GM23338 (cell line): ENCODE results near the gene MED9. TPM values are rescaled to one million over a fixed set of nuclear protein-coding genes. Genes with fewer than 3 reads are reported as not detected.

Experiments
- ATAC-seq: fragments of 200-7000 bp; cut with Tn5 transposase; 3 replicates; pipeline ENCODE4 v1.9.1; 2020
- DNase-seq: peaks from one replicate; pipeline ENCODE4 v3.0.0-alpha.2; 2015; ENCODE audit warnings: low spot score
- H2AFZ ChIP-seq: fragments of 200-600 bp; sonication (generic); 2 replicates; pipeline ENCODE4 v1.8.0; 2016; ENCODE audit warnings: antibody characterized with exemption, mild to moderate bottlenecking, moderate library complexity
- H3F3A ChIP-seq: fragments of 200-600 bp; sonication (generic); replicated peaks from 2 replicates; pipeline ENCODE4 v1.8.0; 2017; ENCODE audit warnings: antibody characterized with exemption, mixed run types, low read depth
- H3K27ac ChIP-seq: fragments of 200-600 bp; sonication (generic); 2 replicates; pipeline ENCODE4 v1.6.1; 2016; ENCODE audit warnings: low read depth
- H3K27me3 ChIP-seq: fragments of 200-600 bp; sonication (generic); 2 replicates; pipeline ENCODE4 v1.8.0; 2016; ENCODE audit warnings: mild to moderate bottlenecking, mixed run types, moderate library complexity; ENCODE audit not compliant: insufficient read depth
- H3K36me3 ChIP-seq: fragments of 200-600 bp; sonication (generic); 2 replicates; pipeline ENCODE4 v1.8.0; 2016; ENCODE audit warnings: mild to moderate bottlenecking; ENCODE audit not compliant: insufficient read depth
- H3K4me1 ChIP-seq: fragments of 200-600 bp; sonication (generic); 2 replicates; pipeline ENCODE4 v1.8.0; 2016; ENCODE audit warnings: mild to moderate bottlenecking, moderate library complexity; ENCODE audit not compliant: insufficient read depth
- H3K4me2 ChIP-seq: fragments of 200-600 bp; sonication (generic); 2 replicates; pipeline ENCODE4 v1.7.1; 2017; ENCODE audit warnings: mixed run types
- H3K4me3 ChIP-seq: fragments of 200-600 bp; sonication (generic); 2 replicates; pipeline ENCODE4 v1.6.1; 2016; ENCODE audit warnings: mixed run types
- H3K79me2 ChIP-seq: fragments of 200-600 bp; sonication (generic); replicated peaks from 2 replicates; pipeline ENCODE4 v1.8.0; 2017; ENCODE audit warnings: mild to moderate bottlenecking; ENCODE audit not compliant: insufficient read depth
- H3K9me2 ChIP-seq: fragments of 200-600 bp; sonication (generic); 2 replicates; pipeline ENCODE4 v1.8.0; 2017; ENCODE audit not compliant: insufficient read depth
- H4K20me1 ChIP-seq: fragments of 200-600 bp; sonication (generic); replicated peaks from 2 replicates; pipeline ENCODE4 v1.8.0; 2017; ENCODE audit warnings: mild to moderate bottlenecking; ENCODE audit not compliant: insufficient read depth
- H3K27ac Mint-ChIP-seq: 2 replicates; pipeline ENCODE4 v1.8.0; 2020; ENCODE audit warnings: inconsistent platforms, mild to moderate bottlenecking, moderate library complexity, mixed read lengths
- H3K27me3 Mint-ChIP-seq: 3 replicates; pipeline ENCODE4 v1.8.0; 2022; ENCODE audit warnings: low read depth, mild to moderate bottlenecking, moderate library complexity, mixed read lengths, inconsistent platforms; ENCODE audit not compliant: insufficient read depth, poor library complexity
- H3K36me3 Mint-ChIP-seq: 3 replicates; pipeline ENCODE4 v1.8.0; 2021; ENCODE audit warnings: low read depth, mild to moderate bottlenecking, inconsistent platforms, moderate library complexity, mixed read lengths
- H3K4me1 Mint-ChIP-seq: 3 replicates; pipeline ENCODE4 v1.8.0; 2020; ENCODE audit warnings: mild to moderate bottlenecking, inconsistent platforms, mixed read lengths
- H3K4me3 Mint-ChIP-seq: 3 replicates; pipeline ENCODE4 v1.8.0; 2021; ENCODE audit warnings: moderate library complexity, mild to moderate bottlenecking, inconsistent platforms, mixed read lengths
- H3K9me3 Mint-ChIP-seq: 3 replicates; pipeline ENCODE4 v1.8.0; 2020; ENCODE audit warnings: moderate library complexity, mild to moderate bottlenecking, inconsistent platforms, mixed read lengths
- CTCF ChIP-seq, 2 experiments: fragments of 200-600 bp in 1 of 2; sonication (generic) in 1 of 2; conservative IDR thresholded peaks; 2 replicates each; pipeline versions ENCODE4 v1.5.1 to v1.6.1; 2016 to 2017; ENCODE audit warnings: antibody characterized with exemption in 2 of 2, low read depth in 2 of 2, mild to moderate bottlenecking in 2 of 2, moderate library complexity in 1 of 2
- ETS1 ChIP-seq: IDR thresholded peaks from 2 replicates; pipeline ENCODE4 v1.6.1; 2016; ENCODE audit warnings: antibody characterized with exemption
- EZH2 ChIP-seq: fragments of 200-600 bp; sonication (generic); IDR thresholded peaks from one replicate; pipeline ENCODE4 v1.8.0; 2017; ENCODE audit warnings: antibody characterized with exemption, mild to moderate bottlenecking, low read depth; ENCODE audit not compliant: unreplicated experiment
- JUNB ChIP-seq: IDR thresholded peaks from one replicate; pipeline ENCODE4 v1.6.1; 2016; ENCODE audit warnings: antibody characterized with exemption; ENCODE audit not compliant: unreplicated experiment
- NANOG ChIP-seq: IDR thresholded peaks from 2 replicates; pipeline ENCODE4 v1.6.1; 2016; ENCODE audit warnings: antibody characterized with exemption, borderline replicate concordance
- POLR2AphosphoS5 ChIP-seq: IDR thresholded peaks from 2 replicates; pipeline ENCODE4 v1.6.1; 2016; ENCODE audit warnings: antibody characterized with exemption, low read depth
- REST ChIP-seq: IDR thresholded peaks from one replicate; pipeline ENCODE4 v1.6.1; 2018; ENCODE audit warnings: antibody characterized with exemption; ENCODE audit not compliant: unreplicated experiment
- STAT1 ChIP-seq: IDR thresholded peaks from one replicate; pipeline ENCODE4 v1.6.1; 2016; ENCODE audit warnings: antibody characterized with exemption; ENCODE audit not compliant: unreplicated experiment
- ZNF114 ChIP-seq: fragments of 250-450 bp; sonication (Bioruptor Pico); IDR thresholded peaks from 2 replicates; pipeline ENCODE4 v1.5.0; 2020; ENCODE audit warnings: mild to moderate bottlenecking, moderate library complexity
- ZNF331 ChIP-seq: fragments of 250-450 bp; sonication (Bioruptor Pico); IDR thresholded peaks from 2 replicates; pipeline ENCODE4 v1.5.0; 2020; ENCODE audit warnings: low read depth, mild to moderate bottlenecking, moderate library complexity
- polyA plus RNA-seq: library from polyadenylated mRNA; unstranded; fragments of >200 nt; fragmentation: Nextera tagmentation; extraction: Ambion mirVana; gene quantifications from 2 replicates; pipeline ENCODE4 v1.2.1, GENCODE V29; 2016
- total RNA-seq: library from RNA; depleted of rRNA; stranded (reverse); fragments of >200 nt; shearing (Covaris generic); gene quantifications from 2 replicates; pipeline ENCODE4 v1.2.3, GENCODE V29; 2014
- TF ChIP-seq, protein P1 (sequence below): fragments of 250-450 bp; sonication (Bioruptor Pico); IDR thresholded peaks from 2 replicates; pipeline ENCODE4 v1.5.0; 2020; ENCODE audit warnings: mild to moderate bottlenecking, moderate library complexity

Gene MED9
- total and polyA plus RNA-seq, 2 experiments from 2014 or later: 17.3 to 19.9 TPM

DNA sequence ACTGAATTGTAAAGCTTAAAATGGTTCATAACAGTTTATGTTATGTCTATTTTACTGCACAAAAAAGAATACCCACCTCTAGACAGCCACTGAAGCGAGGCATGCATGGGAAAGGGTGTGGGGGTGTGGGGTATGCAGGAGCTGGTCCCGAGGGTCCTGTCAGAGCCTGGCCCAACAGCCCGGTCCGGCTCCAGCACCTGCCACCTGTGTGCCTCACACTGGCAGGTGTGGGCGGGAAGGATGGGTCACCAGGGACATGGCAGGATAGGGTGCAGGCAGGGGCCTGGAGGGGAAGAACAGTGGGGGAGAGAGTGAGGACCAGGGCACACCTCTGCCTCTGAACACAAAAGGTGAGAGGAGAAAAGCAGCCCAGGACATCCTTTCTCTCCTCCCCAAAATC lies 42.2 kb downstream of the MED9 start:
- H3K4me1 ChIP-seq: peaks cover 16% of the 10 kb centered on the region
- 0 out of 2 replicates have a peak, but pooled peaks cover 3% of the 10 kb centered on the region for H3F3A ChIP-seq
- no peak overlapping the region for H3K27ac ChIP-seq
- no peak overlapping the region for H3K4me3 Mint-ChIP-seq
- H3K9me2 ChIP-seq: no peaks in the 10 kb centered on the region
- no peak overlapping the region for H3K27ac Mint-ChIP-seq
- H3K4me1 Mint-ChIP-seq: peaks cover 44% of the 10 kb centered on the region
- H3K36me3 ChIP-seq: no peaks in the 10 kb centered on the region
- H3K36me3 Mint-ChIP-seq: no peaks in the 10 kb centered on the region; the same call in 2 of the 3 replicates
- H3K27me3 ChIP-seq: no peaks in the 10 kb centered on the region
- no peak overlapping the region for H3K4me2 ChIP-seq
- peaks cover 12% of the 10 kb centered on the region for H3K27me3 Mint-ChIP-seq
- DNase-seq (no peak), ATAC-seq (no peak)
- no peak overlapping the region for H3K4me3 ChIP-seq
- no peak overlapping the region for H2AFZ ChIP-seq
- H3K79me2 ChIP-seq: no peaks in the 10 kb centered on the region
- TF ChIP-seq ETS1: no peak
- TF ChIP-seq ZNF331 (CRISPR knock-in tag): no peak
- no peak for TF ChIP-seq STAT1
- no peak for TF ChIP-seq EZH2
- no peak for TF ChIP-seq POLR2AphosphoS5
- no peak for TF ChIP-seq JUNB
- TF ChIP-seq, protein P1, sequence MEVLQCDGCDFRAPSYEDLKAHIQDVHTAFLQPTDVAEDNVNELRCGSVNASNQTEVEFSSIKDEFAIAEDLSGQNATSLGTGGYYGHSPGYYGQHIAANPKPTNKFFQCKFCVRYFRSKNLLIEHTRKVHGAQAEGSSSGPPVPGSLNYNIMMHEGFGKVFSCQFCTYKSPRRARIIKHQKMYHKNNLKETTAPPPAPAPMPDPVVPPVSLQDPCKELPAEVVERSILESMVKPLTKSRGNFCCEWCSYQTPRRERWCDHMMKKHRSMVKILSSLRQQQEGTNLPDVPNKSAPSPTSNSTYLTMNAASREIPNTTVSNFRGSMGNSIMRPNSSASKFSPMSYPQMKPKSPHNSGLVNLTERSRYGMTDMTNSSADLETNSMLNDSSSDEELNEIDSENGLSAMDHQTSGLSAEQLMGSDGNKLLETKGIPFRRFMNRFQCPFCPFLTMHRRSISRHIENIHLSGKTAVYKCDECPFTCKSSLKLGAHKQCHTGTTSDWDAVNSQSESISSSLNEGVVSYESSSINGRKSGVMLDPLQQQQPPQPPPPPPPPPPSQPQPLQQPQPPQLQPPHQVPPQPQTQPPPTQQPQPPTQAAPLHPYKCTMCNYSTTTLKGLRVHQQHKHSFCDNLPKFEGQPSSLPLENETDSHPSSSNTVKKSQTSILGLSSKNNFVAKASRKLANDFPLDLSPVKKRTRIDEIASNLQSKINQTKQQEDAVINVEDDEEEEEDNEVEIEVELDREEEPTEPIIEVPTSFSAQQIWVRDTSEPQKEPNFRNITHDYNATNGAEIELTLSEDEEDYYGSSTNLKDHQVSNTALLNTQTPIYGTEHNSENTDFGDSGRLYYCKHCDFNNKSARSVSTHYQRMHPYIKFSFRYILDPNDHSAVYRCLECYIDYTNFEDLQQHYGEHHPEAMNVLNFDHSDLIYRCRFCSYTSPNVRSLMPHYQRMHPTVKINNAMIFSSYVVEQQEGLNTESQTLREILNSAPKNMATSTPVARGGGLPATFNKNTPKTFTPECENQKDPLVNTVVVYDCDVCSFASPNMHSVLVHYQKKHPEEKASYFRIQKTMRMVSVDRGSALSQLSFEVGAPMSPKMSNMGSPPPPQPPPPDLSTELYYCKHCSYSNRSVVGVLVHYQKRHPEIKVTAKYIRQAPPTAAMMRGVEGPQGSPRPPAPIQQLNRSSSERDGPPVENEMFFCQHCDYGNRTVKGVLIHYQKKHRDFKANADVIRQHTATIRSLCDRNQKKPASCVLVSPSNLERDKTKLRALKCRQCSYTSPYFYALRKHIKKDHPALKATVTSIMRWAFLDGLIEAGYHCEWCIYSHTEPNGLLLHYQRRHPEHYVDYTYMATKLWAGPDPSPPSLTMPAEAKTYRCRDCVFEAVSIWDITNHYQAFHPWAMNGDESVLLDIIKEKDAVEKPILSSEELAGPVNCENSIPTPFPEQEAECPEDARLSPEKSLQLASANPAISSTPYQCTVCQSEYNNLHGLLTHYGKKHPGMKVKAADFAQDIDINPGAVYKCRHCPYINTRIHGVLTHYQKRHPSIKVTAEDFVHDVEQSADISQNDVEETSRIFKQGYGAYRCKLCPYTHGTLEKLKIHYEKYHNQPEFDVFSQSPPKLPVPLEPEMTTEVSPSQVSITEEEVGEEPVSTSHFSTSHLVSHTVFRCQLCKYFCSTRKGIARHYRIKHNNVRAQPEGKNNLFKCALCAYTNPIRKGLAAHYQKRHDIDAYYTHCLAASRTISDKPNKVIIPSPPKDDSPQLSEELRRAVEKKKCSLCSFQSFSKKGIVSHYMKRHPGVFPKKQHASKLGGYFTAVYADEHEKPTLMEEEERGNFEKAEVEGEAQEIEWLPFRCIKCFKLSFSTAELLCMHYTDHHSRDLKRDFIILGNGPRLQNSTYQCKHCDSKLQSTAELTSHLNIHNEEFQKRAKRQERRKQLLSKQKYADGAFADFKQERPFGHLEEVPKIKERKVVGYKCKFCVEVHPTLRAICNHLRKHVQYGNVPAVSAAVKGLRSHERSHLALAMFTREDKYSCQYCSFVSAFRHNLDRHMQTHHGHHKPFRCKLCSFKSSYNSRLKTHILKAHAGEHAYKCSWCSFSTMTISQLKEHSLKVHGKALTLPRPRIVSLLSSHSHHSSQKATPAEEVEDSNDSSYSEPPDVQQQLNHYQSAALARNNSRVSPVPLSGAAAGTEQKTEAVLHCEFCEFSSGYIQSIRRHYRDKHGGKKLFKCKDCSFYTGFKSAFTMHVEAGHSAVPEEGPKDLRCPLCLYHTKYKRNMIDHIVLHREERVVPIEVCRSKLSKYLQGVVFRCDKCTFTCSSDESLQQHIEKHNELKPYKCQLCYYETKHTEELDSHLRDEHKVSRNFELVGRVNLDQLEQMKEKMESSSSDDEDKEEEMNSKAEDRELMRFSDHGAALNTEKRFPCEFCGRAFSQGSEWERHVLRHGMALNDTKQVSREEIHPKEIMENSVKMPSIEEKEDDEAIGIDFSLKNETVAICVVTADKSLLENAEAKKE (CRISPR knock-in tag): no peak
- no peak for TF ChIP-seq REST
- TF ChIP-seq CTCF (conservative IDR thresholded peaks at IDR 0.05; ENCODE audit: low read depth in 2 of 2): no peak
- TF ChIP-seq NANOG: no peak
- TF ChIP-seq ZNF114 (CRISPR knock-in tag): no peak
- no peaks in the 10 kb centered on the region; the same call in 2 of the 3 replicates for H3K9me3 Mint-ChIP-seq
- no peaks in the 10 kb centered on the region for H4K20me1 ChIP-seq
